WTC11 (cell line): ENCODE results near the gene ATP6V1A. TPM values are rescaled to one million over a fixed set of nuclear protein-coding genes. Genes with fewer than 3 reads are reported as not detected.

Experiments
- ATAC-seq: fragments of 200-7000 bp; cut with Tn5 transposase; 2 replicates; pipeline ENCODE4 v1.10.0; 2021; ENCODE audit warnings: mild to moderate bottlenecking, moderate library complexity
- CTCF ChIA-PET: fragments of 300-600 bp; sonication (Branson Sonifier 250); formaldehyde crosslinking; loops from one replicate; lab custom pipeline; 2021; ENCODE audit warnings: antibody characterized with exemption; lab: Charles Lee
- POLR2A ChIA-PET: fragments of 350-600 bp; sonication (Branson Sonifier 250); formaldehyde crosslinking; loops from one replicate; lab custom pipeline; 2021; ENCODE audit warnings: antibody characterized with exemption; lab: Charles Lee
- DNase-seq: peaks from one replicate; pipeline ENCODE4 v3.0.0; 2021; ENCODE audit warnings: low spot score
- H3K27ac Mint-ChIP-seq: 2 replicates; pipeline ENCODE4 v1.8.0; 2021; ENCODE audit warnings: mixed read lengths
- H3K27me3 Mint-ChIP-seq: 2 replicates; pipeline ENCODE4 v1.8.0; 2021; ENCODE audit warnings: low read depth, mild to moderate bottlenecking, moderate library complexity, mixed read lengths
- H3K36me3 Mint-ChIP-seq: 2 replicates; pipeline ENCODE4 v1.8.0; 2021; ENCODE audit warnings: mixed read lengths
- H3K4me1 Mint-ChIP-seq: 2 replicates; pipeline ENCODE4 v1.8.0; 2022; ENCODE audit warnings: mixed read lengths
- H3K4me3 Mint-ChIP-seq: 2 replicates; pipeline ENCODE4 v1.8.0; 2021; ENCODE audit warnings: mild to moderate bottlenecking, moderate library complexity, mixed read lengths
- H3K9me3 Mint-ChIP-seq: 2 replicates; pipeline ENCODE4 v1.8.0; 2021; ENCODE audit warnings: mixed read lengths
- AR ChIP-seq: fragments of 250-450 bp; sonication (Bioruptor Pico); IDR thresholded peaks from 2 replicates; pipeline ENCODE4 v1.9.0; 2021; ENCODE audit warnings: mild to moderate bottlenecking
- ARID4B ChIP-seq: sonication (generic); formaldehyde crosslinking; IDR thresholded peaks from 2 replicates; pipeline ENCODE4 v1.8.0; 2023; ENCODE audit warnings: missing genetic modification reagents, mild to moderate bottlenecking, borderline replicate concordance
- ATF3 ChIP-seq: sonication (generic); formaldehyde crosslinking; conservative IDR thresholded peaks from 2 replicates; pipeline ENCODE4 v1.8.1; 2022; ENCODE audit warnings: mild to moderate bottlenecking, missing genetic modification reagents
- CBFB ChIP-seq: sonication (generic); formaldehyde crosslinking; IDR thresholded peaks from 2 replicates; pipeline ENCODE4 v1.8.1; 2022; ENCODE audit warnings: mild to moderate bottlenecking, low read depth, missing genetic modification reagents
- CREB1 ChIP-seq: sonication (generic); formaldehyde crosslinking; IDR thresholded peaks from 2 replicates; pipeline ENCODE4 v1.8.0; 2023; ENCODE audit warnings: mild to moderate bottlenecking, missing genetic modification reagents
- E2F4 ChIP-seq: sonication (generic); formaldehyde crosslinking; IDR thresholded peaks from 2 replicates; pipeline ENCODE4 v1.8.1; 2022; ENCODE audit warnings: low read depth, mild to moderate bottlenecking, moderate library complexity, missing genetic modification reagents, borderline replicate concordance
- ETV6 ChIP-seq: sonication (generic); formaldehyde crosslinking; IDR thresholded peaks from 2 replicates; pipeline ENCODE4 v1.8.1; 2022; ENCODE audit warnings: mild to moderate bottlenecking, missing genetic modification reagents
- KAT7 ChIP-seq: sonication (generic); formaldehyde crosslinking; IDR thresholded peaks from 2 replicates; pipeline ENCODE4 v1.8.1; 2023; ENCODE audit warnings: missing genetic modification reagents, mild to moderate bottlenecking, borderline replicate concordance
- NR2C2 ChIP-seq: sonication (generic); formaldehyde crosslinking; IDR thresholded peaks from 2 replicates; pipeline ENCODE4 v1.8.0; 2022; ENCODE audit warnings: mild to moderate bottlenecking, missing genetic modification reagents
- PREB ChIP-seq: sonication (generic); formaldehyde crosslinking; IDR thresholded peaks from 2 replicates; pipeline ENCODE4 v1.8.1; 2022; ENCODE audit warnings: mild to moderate bottlenecking, missing genetic modification reagents, moderate library complexity, borderline replicate concordance
- PRRX2 ChIP-seq: fragments of 250-450 bp; sonication (Bioruptor Pico); IDR thresholded peaks from 2 replicates; pipeline ENCODE4 v1.8.0; 2021; ENCODE audit warnings: mild to moderate bottlenecking
- RELA ChIP-seq: sonication (generic); formaldehyde crosslinking; IDR thresholded peaks from 2 replicates; pipeline ENCODE4 v1.8.1; 2022; ENCODE audit warnings: missing genetic modification reagents, mild to moderate bottlenecking, borderline replicate concordance
- SMAD4 ChIP-seq: sonication (generic); formaldehyde crosslinking; IDR thresholded peaks from 2 replicates; pipeline ENCODE4 v1.8.0; 2022; ENCODE audit warnings: mild to moderate bottlenecking, missing genetic modification reagents
- STAT6 ChIP-seq: sonication (generic); formaldehyde crosslinking; conservative IDR thresholded peaks from 2 replicates; pipeline ENCODE4 v1.8.1; 2023; ENCODE audit warnings: mild to moderate bottlenecking, low read depth, missing genetic modification reagents, moderate library complexity
- TCF7 ChIP-seq: sonication (generic); formaldehyde crosslinking; IDR thresholded peaks from 2 replicates; pipeline ENCODE4 v1.8.0; 2022; ENCODE audit warnings: mild to moderate bottlenecking, low read depth, missing genetic modification reagents, moderate library complexity
- TP53 ChIP-seq: sonication (generic); formaldehyde crosslinking; IDR thresholded peaks from 2 replicates; pipeline ENCODE4 v1.8.1; 2023; ENCODE audit warnings: mild to moderate bottlenecking, missing genetic modification reagents
- ZMAT4 ChIP-seq: fragments of 250-450 bp; sonication (Bioruptor Pico); IDR thresholded peaks from 2 replicates; pipeline ENCODE4 v1.9.0; 2021; ENCODE audit warnings: mild to moderate bottlenecking
- ZNF416 ChIP-seq: fragments of 250-450 bp; sonication (Bioruptor Pico); IDR thresholded peaks from 2 replicates; pipeline ENCODE4 v1.9.0; 2021; ENCODE audit warnings: mild to moderate bottlenecking, inconsistent platforms
- ZNF532 ChIP-seq: fragments of 250-450 bp; sonication (Bioruptor Pico); IDR thresholded peaks from 2 replicates; pipeline ENCODE4 v1.9.0; 2021; ENCODE audit warnings: mild to moderate bottlenecking, borderline replicate concordance
- total RNA-seq: library from RNA; stranded (reverse); gene quantifications from 3 replicates; pipeline ENCODE4 v1.2.3, GENCODE V29; 2021

ATP6V1A gene
- total RNA-seq, 1 experiment from 2014 or later: 90.7 TPM

GRCh38 chr3:113719758-113720157 is 27.1 kb upstream of the ATP6V1A start (continued):
- TF ChIP-seq ZMAT4 (CRISPR knock-in tag): no peak
- no peak for TF ChIP-seq SMAD4 (CRISPR knock-in tag)
- TF ChIP-seq ARID4B (CRISPR knock-in tag): no peak
- TF ChIP-seq PREB (CRISPR knock-in tag): no peak
- no peak for TF ChIP-seq ATF3
- TF ChIP-seq CBFB (CRISPR knock-in tag): no peak
- TF ChIP-seq E2F4: no peak
- TF ChIP-seq NR2C2 (CRISPR knock-in tag): no peak
- TF ChIP-seq ZNF532 (CRISPR knock-in tag): no peak
- no peak for TF ChIP-seq STAT6

GRCh38 chr3:113721636-113722035 is 25.2 kb upstream of the ATP6V1A start:
- no peak overlapping the region for H3K27ac Mint-ChIP-seq

More at GRCh38 chr3:113721636-113722035, 25.2 kb upstream of the ATP6V1A start:
- no peaks in the 10 kb centered on the region for H3K27me3 Mint-ChIP-seq
- no peaks in the 10 kb centered on the region for H3K9me3 Mint-ChIP-seq
- ChIA-PET CTCF (no interaction called here), POLR2A (interaction anchor here (0.6 kb wide), 1 partner anchor 38 kb away, joined by 4 read pairs; no protein-coding TSS in a partner anchor)
- no peak for TF ChIP-seq KAT7 (CRISPR knock-in tag)
- TF ChIP-seq AR (CRISPR knock-in tag): no peak
- no peak for TF ChIP-seq PRRX2 (CRISPR knock-in tag)
- no peak for TF ChIP-seq ZNF416 (CRISPR knock-in tag)
- no peak for TF ChIP-seq ZMAT4 (CRISPR knock-in tag)
- no peak for TF ChIP-seq TP53 (CRISPR knock-in tag)
- no peak for TF ChIP-seq RELA (CRISPR knock-in tag)
- no peak for TF ChIP-seq CREB1 (CRISPR knock-in tag)
- no peak for TF ChIP-seq ETV6 (CRISPR knock-in tag)
- no peak for TF ChIP-seq TCF7 (CRISPR knock-in tag)
- H3K4me1 Mint-ChIP-seq: peaks cover 6% of the 10 kb centered on the region
- no peak for DNase-seq
- H3K36me3 Mint-ChIP-seq: peaks cover 53% of the 10 kb centered on the region
- no peak for ATAC-seq
- no peak overlapping the region for H3K4me3 Mint-ChIP-seq
